Kidney tubule cell (primary cell): ENCODE results near the gene MCCC1.
"Not testable (repeated sequence)": the region's sequence is repeated elsewhere in the genome, so short reads cannot be mapped to it uniquely, and the experiment has no call there.

ENCODE experiments used
- DNase-seq: peaks from one replicate; pipeline ENCODE4 v3.0.0-alpha.2; 2018; ENCODE audit warnings: low spot score

MCCC1 gene

DNA sequence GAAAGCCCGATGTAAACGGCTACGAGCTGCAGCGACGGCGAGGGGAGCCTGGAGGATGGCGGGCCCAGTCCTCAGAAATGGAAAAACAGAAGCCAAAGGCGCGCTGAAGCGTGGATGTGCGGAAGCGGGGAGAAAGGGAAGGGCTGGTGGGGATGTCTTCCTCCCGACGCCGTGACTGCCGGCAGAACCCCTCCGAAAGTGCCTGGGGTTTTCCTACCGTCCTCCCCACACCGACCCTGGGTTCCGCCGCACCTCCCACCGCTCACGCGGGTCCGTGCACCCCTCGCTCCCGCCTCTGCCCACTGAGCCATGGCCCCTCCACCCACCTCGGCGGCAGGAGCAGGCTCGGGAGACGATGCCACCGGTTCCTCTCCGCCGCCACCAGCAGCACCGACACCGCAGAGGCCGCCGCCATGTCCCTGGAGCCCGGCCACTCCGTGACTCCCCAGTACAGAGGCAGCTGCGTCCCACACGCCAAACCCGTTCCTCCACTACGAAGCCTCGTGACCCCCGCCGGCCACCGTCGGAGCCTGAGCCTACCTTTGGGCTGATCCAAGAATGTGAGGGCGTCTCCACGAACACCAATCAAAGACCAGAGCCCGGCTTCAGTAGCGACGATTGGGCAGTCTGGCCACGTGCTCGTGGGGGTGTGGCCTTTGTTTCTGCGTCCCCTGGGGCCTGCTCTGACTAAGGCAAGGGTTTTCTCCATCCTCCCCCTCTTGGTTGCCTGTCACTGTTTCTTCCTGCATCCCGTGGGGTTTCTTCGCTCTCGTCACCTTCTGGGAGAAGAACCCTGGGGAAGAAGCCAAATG lies at the start of gene MCCC1:
MCCC1 (minus strand) TSS at position 471 of the 812 bp plus-strand sequence; CDS start at position 415, 56 bp downstream.
- DNase-seq: peak; percentile 99

DNA sequence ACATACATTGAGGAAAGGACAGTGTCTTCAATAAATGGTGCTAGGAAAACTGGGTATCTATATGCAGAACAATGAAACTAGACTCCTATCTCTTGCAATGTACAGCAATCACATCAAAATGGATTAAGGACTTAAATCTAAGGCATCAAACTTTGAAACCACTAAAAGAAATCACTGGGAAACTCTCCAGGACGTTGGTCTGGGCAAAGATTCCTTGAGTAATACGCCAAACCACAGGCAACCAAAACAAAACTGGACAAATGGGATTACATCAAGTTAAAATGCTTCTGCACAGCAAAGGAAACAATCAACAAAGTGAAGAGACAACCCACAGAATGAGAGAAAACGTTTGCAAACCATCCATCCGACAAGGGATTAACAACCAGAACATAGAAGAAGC lies 48.8 kb upstream of the MCCC1 start:
- DNase-seq: no peak

DNA sequence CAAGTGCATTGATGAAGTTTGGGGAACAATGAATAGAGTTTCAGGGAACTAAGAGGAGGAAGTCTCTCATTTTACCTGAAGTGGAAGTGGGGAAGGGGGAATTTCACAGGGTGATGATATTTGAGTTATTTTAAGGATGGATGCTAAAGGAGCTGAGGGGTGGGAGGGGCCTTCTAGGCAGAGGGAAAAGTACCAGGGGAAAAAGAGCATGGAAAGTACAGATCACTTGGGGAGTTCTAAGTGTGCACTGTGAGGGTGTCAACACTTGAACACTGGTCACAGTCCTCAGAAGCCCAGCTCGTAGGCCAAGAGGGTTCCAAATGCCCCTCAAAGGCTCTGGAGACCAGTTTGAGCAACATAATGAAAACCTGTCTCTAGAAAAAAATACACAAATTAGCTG lies 45.1 kb upstream of the MCCC1 start:
- no peak for DNase-seq

DNA sequence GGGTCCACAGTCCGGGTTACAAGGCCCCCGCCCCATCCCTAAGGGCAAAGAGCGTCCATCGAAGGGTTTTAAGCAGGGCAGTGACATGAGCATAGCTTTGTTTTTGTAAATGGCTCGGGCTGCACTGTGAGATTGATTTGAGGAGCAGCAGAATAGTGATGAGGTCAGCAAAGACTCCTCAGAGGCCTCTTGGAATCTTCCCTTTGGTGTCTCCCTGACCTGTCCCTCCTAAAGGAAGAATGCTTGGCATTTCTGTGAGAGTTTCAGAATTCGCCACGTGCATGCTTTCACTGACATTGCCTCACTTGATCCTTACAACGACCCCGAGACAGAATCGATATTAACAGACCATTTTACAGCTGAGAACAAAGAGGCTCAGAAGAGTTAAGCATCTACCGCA lies 42.9 kb upstream of the MCCC1 start:
- no peak for DNase-seq

DNA sequence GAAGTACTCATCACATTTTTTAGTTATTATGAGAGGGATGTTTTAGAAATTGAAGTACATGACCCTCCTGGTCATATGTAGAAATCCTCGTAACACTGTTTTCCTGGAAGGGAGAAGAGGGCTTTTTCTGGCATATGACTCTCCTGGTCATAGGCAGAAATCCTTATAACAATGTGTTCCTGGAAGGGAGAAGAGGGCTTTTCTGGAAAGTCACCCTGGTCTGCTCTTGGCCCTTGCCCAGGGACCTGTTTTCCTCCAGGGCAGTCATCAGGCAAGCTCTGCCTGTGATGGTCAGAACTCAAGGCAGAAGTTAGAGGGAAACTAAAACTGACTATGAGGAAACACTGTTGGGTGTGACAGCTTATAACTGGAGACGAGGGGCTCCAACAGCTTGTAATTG lies 35.5 kb upstream of the MCCC1 start:
- DNase-seq: no peak

DNA sequence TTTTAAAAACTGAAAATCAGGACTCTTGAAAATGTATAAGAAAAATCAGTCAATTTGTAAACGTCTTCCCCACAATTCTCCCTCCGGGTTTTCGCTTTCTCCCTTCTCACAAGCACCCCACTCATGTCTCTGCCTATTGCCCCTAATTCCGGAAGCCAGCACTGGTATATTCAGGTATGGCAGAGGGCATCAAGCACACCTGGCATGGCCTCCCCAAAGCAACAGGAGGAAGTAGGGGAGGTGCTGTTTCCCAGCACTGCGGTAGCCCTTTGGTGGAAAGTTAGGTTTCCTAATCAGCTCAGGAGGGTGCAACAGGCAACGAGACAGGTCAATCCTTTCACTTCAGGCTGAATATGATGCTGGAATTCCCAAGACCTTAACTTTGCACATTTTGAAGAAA lies 33.1 kb upstream of the MCCC1 start:
- no peak for DNase-seq

DNA sequence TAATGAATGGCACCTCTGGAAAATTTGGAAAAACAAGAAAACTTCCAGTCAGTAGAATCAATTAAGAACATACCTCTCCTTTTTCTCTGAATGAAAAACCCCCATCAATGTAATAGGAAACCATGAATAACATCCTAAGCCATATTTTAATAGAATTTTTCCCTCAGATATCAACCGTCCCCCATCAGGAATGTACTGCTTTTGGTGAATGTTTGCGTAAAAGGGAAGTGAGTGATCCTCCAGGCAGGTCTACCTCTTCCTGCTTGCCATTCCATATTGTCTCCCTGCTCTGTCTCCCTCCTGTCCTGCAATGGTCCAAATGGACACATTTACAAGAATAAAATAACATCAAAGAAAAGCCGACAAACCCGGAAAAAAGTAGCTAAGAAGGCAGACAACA lies 32.4 kb upstream of the MCCC1 start:
- DNase-seq: no peak

DNA sequence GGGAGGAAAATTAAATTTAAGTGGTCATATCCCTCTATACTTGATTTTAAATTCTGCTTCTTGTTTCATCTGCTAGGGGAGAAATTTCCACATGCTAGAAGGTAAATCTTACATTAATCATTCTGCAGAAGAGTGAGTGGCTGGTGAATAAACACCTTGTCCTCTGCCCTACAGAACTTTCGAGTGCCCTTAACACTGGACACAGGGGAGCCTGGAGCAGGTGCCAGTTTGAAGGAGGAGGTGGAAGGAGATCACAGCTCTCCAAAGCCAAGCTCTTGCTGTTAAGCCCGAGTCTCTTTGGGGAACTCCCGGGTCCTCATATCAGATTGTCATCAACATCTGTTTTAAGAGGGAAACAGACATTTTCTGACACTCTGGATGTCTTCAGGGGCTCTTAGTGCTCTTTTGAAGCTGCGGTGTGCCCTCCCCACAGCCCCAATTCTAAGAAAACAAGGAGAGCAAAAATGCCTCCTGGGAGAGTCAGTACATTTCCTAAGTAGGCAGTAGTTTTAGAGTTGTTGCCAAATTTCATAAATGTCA lies 32.0 kb upstream of the MCCC1 start:
- no peak for DNase-seq

DNA sequence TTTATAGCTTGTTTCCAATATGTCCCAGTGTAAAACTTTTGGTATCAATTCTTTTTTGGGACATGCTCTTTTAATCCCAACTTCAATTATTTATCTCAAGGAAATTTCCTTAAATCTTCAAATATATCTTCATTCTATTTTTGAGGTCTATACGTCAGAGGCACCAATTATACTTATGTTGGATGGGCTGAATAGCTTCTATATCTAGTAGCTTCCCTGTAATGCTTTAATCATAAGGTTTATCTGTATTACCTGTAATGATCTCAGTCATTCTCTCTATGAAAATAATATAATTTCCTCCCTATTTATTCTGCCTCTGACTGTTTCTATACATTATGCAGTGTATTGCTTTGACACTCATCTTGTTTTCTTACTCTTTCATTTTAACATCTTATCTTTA lies 29.9 kb upstream of the MCCC1 start:
- no peak for DNase-seq

DNA sequence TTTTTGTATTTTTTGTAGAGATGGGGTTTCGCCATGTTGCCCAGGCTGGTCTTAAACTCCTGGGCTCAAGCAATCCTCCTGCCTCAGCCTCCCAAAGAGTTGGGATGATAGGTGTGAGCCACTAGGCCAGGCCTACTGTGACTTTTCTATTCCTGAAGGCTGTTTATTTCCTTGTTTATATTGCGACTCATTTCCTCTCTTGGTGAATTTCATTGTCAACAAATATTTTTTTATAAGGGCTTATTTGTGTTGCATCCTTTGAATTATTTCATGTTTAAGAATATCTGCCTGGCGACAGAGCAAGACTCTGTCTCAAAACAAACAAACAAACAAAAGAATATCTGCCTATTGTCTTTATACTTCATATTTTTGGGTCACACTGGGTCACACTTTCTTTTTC lies 29.4 kb upstream of the MCCC1 start:
- DNase-seq: no peak

DNA sequence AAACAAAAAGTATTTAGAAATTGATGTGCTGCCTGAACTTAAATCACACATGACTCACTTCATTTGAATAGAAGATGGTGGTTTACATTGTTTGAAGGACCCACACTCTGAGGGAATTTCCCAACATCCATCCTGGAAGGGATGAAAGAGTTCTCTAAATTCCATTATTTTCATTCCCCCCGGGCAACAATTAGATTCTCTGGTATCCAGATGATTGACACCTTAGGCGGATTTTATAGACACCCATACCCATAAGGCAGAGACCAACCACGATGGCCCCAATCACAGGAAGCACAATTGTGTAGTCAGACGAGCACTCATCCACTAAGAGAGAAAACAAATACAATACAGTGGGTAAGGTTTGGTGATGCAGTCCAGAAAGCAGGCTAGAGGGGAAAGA lies 24.6 kb upstream of the MCCC1 start:
- DNase-seq: peak; percentile 29

DNA sequence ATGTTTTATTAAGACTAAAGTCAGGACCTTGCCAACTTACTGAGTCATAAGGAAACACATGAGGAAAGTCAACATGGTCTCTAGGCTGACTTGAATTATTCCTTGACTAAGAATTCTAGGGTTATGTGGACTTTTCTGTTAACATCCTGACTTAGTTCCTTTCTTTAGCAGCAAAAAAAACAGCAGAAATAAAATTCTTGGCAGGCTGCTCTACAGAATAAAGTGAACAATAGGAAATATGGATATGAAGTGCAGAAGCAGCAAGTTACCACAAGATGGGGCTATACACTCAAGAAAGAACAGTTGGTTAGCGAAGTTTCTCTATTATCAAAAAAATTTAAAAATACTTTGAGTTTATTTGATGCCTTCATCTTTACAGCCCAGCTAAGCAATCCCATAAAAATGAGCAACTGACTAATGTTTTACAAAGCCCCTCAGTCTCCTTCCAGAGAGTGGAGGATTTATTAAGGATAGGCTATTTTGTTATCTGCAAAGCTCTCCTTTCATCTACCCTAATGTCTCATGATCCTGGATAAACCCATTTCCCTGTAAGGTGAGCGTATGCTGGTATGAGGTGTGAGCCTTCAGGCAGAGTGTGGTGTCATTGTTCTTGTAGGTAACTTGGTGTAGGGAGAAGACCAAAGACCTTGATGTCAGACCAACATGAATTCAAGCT lies 23.1 kb upstream of the MCCC1 start:
- peak; percentile 55 for DNase-seq

DNA sequence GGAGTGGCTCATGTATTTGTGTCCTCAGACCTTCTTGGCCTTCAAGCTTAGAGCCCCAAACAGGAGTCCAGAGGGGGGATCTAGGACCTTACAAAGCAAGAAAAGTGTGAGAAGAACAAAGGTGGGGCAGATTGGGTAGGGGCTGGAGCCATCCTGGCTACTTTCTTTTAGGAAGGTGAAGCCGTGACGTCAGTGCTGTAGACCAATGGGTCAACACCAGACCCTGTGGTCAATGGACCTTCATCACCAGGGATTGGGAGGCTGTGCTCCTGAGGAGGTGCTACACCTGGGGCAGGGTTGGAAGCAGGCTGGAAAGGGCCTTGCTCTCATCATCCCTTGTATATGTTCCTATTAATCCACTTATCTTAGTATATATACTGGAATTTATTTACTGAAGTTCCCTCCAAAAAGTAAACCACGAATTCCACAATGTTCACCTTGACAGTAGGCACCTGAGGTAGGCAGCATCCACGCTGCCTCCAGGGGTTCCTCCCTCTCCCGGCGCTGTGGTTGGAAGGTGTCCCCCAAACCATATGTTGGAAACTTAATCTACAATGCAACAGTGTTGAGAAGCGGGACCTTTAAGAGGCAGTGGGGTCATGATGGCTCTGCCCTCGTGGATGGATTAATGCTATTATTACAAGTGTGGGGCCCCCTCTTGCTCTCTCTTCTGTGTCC lies 21.4 kb upstream of the MCCC1 start:
- DNase-seq: no peak

DNA sequence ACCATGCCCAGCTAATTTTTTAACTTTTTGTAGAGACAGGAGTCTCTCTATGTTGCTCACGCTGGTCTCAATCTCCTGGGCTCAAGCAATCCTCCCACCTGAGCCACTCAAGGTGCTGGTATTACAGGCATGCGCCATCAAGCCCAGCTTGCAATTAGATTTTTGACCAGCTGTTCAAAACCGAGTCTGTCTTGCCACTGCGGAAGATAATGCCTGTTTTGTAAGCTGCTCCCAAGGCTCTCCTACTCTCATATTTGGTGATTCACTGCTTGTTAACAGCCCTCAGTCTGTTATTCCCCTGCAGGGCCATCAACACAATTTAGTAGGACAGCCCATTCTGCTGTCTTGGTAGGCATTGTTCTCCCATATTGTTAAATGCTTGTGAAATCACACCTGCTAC lies 17.8 kb upstream of the MCCC1 start:
- DNase-seq: no peak

DNA sequence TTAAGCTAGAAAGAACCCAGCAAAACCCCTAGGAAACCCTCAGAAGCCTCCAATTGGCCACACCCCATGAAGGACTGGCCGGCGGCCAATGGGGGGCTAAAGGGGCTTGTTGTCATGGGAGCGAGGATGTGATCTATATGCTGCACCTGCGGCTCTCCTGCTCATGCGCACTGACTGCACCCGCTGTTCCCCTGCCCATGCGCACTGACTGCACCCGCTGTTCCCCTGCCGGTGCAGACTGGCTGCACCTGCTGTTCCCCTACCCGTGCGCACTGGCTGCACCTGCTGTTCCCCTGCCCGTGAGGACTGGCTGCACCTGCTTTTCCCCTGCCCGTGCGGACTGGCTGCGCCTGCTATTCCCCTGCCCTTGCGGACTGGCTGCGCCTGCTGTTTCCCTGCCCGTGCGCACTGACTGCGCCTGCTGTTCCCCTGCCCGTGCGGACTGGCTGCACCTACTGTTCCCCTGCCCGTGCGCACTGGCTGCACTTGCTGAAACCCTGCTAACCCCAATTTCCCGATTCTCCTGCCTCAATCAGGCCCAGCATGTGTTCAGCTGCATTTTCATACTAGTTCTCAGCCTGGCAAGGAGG lies 16.8 kb upstream of the MCCC1 start:
- peak; percentile 58 for DNase-seq

DNA sequence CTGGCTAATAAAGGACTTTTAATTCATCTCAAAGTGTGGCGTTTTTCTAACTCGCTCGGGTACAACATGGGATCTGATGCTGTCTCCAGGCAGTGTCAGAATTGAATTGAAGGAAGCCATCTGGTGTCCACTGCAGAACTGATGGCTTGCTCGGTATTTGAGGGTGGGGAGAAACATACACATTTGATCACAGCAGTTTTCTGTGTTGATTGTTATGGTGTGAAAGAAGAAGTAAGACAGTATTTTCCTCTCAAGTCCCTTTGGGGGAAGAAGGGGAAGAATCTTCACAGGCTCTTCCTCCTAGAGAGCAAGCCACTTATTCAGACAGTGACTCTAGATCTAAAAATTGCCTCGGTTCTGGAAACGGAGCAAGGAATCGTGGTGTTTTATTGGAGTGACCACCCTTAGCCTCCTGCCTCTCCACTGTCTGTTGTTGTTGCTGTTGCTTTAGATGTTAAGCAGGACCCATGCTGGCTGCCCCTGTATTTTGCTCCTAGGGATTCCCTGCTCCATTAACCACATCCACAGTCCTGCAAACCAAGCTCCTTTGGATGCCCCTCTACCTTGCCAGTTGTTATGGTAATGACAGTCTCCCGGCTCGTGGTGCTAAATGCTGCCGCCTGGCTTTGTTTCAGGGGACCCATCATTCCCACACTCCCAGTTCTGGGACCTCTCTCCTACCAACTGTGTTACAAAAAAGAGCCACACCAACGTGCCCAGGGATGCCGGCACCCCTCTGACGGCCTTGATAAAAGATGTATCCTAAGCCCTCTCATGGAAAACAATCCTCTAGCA lies 15.3 kb upstream of the MCCC1 start:
- no peak for DNase-seq

DNA sequence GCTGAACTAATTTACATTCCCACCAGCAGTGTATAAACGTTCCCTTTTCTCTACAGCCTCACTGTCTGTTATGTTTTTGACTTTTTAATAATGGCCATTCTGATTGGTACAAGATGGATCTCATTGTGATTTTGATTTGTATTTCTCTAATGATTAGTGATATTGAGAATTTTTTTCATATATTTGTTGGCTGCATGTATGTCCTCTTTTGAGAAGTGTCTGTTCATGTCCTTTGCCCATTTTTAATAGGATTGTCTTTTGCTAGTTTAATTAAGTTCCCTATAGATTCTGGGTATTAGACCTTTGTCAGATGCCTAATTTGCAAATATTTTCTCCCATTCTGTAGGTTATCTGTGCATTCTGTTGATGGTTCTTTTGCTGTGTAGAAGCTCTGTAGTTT lies 10.6 kb upstream of the MCCC1 start:
- not testable (repeated sequence) for DNase-seq

DNA sequence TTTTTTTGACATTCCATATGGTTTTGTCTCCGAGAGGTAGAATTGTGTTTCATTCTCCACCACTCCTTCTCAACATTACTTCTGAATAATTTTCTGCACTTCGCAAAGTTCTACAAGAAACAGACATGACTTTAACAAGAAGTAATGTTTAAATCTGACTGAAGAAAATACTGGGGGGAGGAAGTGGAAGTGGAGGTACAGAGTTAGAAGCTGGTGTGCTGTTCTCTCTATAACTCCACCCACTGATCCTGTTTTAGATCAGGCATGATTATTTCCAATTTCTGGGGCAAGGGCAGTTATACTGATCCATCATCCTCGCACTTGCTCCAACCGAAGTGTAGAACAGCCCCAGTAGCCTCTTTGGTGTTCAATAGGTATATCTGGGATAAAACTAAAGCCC lies 9.2 kb upstream of the MCCC1 start:
- DNase-seq: no peak

DNA sequence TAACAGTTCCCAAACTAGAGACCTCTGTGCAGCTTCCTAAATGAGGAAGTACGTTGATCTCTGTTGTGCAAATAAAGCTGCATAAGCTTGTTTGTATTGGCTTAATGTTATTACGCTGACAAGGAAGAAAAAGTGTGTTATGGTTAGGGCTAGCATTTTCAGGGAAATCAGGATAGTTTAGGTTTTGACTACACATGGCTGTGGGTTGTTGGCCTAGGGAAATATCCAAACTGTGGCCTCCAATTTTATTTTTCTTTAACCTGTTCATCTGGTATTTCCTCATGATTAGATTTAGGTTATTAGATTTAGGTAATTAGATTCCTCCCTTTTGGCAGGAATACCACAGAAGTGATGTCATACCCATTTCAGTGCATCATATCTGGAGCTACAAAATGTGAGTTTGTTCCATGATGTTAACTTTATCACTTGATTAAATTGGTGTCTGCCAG lies 8.7 kb upstream of the MCCC1 start:
- DNase-seq: peak; percentile 9

DNA sequence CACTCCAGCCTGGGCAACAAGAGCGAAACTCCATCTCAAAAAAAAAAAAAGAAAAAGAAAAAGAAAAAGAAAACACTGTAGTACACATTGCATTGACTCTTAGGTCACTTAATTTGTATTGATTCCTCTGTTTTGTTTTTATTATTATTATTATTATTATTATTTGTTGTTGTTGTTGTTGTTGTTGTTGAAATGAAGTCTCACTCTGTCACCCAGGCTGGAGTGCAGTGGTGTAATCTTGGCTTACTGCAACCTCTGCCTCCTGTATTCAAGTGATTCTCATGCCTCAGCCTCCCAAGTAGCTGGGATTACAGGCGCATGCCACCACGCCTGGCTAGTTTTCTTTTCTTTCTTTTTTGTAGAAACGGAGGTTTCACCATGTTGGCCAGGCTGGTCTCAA lies 8.1 kb upstream of the MCCC1 start:
- DNase-seq: not testable (repeated sequence)

DNA sequence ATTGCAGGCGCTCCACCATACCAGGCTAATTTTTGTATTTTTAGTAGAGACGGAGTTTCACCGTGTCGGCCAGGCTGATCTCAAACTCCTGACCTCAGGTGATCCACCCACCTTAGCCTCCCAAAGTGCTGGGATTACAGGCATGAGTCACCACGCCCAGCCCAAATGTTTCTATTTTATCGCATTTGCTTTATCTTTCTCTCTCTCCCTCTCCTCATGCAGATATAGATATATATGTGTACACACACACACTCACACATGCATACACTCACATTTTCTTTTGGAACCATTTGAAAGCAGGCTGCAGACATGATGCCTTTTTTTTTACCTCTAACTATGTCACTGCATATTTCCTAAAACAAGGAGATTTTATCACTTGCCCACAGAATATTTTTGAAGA lies 7.3 kb upstream of the MCCC1 start:
- DNase-seq: no peak

DNA sequence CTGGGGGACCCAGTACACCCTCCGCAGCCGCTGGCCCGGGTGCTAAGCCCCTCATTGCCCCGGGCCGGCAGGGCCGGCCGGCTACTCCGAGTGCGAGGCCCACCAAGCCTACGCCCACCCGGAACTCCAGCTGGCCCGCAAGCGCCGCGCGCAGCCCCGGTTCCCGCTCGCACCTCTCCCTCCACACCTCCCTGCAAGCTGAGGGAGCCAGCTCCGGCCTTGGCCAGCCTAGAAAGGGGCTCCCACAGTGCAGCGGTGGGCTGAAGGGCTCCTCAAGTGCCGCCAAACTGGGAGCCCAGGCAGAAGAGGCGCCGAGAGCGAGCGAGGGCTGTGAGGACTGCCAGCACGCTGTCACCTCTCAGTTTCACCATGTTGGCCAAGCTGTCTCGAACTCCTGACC lies 4.7 kb upstream of the MCCC1 start:
- DNase-seq: not testable (repeated sequence)
